CD4-positive, alpha-beta T cell treated with Interleukin-15 for 4 hours (primary cell): ENCODE measurements around the gene MPC1L.
A peak's percentile ranks its signal among the peaks of the same experiment; 100 is the strongest.

ENCODE experiments used
- DNase-seq: peaks from one replicate; pipeline ENCODE4 v3.0.0-alpha.2; 2020; ENCODE audit warnings: low spot score

Gene MPC1L

DNA sequence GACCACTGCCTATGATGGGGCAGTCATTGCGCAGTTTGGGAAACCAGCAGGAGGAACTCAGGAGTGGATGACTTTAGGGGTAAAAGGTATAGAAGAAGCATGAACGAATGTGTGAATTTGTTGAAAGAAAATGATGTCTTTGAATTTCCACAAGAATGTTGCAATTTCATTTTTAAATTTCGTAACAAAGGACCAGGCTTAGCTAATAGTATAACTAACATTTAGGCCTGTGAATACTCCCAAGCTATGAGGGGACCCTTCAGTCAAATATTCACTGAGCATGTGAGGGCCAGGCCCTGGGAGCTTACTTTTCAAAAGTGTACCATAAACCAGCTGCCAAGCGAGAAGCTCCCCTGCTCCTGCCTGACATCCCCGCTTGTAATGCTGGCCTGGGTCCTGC lies 5.3 kb downstream of the MPC1L start:
- no peak for DNase-seq

DNA sequence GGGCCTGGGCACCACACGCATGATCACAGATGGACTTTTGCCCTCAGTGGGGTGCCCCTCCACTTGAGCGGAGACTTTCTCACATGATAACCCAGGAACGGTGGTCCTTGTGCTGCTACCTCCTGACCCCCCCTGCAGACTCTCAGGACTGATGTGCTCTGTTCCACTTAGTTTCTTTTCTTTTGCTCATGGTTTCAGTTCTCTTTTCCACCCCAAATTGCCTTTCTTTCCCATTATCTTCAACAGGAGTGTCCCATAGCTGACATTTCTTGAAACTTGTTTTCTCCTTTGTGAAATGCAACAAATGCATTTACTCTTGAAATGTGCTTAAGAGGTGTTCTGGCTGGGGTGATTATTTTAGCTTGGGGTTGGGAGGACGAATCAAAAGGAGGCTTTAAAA lies 9.0 kb downstream of the MPC1L start:
- no peak for DNase-seq

DNA sequence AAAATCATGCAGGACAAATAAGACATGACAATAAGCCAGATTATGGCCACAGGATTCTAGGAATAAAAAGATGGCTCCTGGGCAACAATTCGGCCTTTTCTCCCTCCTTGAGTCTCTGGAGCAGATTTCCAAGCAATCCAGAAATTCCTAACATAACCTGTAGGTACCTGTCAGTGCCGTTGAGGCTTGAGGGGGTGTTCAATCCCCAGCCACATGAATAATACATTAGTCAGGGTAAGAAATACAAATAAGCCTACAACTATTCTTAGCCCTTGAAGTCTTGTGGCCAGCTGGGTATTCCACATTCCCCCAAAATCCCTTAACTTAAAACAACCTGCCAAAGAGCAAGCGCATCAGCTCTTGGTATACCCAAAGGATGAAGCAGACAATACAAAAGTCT lies 14.5 kb downstream of the MPC1L start:
- no peak for DNase-seq

DNA sequence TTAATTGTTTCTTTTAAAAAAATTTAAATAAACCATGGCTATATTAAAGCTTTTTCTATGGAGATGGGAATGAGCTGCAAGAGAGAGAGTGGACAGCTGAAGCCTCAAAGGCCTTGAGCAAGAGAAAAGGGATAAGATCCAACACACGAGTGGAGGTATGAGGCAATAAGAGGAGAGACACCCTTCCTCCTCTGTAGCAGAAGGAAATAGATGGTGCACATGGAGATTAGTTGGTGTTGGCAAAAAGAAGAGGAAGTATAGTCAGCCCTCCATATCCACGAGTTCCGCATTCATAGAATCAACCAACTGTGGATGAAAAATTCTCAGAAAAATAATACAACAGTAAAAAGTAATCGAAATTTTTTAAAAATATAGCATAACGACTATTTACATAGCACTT lies 20.9 kb downstream of the MPC1L start:
- no peak for DNase-seq

DNA sequence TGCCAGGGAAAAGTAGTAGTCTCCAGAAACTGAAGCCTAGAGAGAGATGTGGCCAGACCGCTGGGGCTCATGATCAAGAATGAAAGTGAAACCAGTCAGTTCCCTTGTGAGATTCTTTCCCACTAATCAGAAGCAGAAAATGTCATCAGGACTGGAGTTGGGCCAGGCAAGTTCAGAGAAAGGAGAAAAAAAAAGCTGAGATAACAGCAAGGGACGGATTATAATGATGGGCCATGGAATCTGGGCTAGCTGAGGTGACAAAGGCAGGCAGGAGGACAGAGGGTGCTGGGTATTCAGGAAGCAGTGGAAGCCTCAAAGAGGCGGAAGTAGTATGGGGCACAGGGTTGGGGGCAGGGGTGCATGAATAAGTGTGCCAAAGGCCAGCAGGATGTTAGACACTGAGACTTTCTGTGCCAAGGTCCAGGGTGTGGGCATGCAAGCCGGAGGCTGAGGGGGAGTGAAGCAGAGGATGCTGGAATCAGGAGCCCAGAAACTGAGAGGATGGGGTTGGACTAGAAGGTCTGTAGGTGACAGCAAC lies 21.7 kb downstream of the MPC1L start:
- DNase-seq: peak; percentile 33

DNA sequence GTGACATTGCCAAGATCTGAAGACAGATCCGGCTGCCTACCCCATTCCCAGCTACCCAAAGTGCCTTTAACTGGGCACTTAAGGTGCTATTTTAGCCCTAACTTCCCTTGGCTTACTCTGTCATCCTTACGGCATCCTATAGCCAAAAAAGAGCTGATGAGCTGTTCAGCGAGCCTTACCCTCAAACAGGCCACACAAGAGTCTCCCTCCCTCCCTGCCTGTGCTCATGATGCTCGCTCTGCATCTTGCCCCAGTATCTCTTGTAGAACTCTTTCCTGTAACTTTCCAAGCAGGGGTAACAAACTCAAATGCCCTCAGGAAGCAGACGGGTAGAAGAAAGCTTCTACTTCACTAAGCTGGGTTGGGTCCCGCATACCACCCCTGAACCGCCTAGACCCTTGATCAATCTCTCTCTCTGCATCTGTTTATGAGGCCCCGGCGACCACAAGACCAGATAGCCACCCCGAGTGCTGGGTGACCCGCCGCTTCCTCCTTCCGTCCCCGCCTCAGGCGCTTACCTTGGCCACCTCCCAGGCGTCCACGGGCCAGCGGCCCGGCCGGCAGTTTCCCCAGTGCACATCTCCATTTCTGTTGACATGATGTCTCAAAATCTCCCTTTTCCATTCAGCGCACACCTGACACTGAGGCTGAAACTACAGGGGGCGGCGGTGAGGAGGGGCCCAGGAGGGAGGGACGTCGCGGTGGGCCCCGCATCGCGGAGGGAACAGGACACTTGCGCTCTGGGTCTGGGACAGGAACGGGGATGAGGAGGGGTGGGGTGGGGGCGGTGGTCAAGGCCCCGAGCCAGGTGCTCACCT lies 23.5 kb downstream of the MPC1L start:
- peak; percentile 6 for DNase-seq

DNA sequence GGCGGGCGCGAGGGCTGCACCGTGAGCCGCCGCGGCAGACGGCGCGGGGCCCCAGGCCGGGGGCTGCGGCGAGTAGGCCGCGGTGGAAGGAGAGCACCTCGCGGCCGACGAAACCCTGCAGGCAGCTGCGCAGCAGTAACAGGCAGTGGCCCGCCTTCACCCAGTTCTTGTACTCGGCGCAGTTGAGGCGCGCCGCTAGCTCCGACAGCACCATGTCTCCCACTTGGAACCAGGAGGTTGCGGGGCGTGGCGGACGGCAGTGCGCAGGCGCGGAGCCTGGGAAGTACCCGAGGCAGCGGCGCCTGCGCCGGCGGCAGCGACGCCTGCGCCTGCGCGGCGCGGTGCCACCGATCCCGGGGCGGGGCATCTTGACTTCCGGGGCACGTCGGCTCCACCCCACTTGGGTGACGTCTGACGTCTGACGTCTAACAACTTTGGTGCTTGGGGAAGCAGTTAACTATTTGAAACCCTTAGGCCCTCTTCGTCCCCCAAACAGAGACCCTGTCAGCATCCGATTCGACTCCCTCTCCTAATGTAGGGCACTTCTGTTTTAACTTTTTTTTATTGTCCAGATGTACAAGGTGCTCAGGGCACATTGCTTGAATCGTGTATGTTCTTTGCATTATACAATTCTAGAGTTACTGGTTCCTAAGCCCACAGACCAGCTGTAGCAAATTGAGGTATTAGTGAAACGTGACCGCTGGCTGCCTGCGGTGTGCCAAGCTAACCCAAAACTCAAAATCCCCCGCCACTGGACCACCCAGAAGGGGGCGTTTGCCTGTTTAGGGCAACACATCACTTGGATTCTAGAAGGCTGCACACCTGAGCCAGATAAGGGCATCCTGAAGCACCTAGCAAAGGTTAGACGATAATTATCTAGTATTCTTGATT lies 24.3 kb downstream of the MPC1L start, which contains the start of gene CXorf38:
TSS of gene CXorf38 (minus strand) at position 255 of the 891 bp plus-strand sequence. CDS start at position 214, 41 bp downstream.
- peak; percentile 89 for DNase-seq

DNA sequence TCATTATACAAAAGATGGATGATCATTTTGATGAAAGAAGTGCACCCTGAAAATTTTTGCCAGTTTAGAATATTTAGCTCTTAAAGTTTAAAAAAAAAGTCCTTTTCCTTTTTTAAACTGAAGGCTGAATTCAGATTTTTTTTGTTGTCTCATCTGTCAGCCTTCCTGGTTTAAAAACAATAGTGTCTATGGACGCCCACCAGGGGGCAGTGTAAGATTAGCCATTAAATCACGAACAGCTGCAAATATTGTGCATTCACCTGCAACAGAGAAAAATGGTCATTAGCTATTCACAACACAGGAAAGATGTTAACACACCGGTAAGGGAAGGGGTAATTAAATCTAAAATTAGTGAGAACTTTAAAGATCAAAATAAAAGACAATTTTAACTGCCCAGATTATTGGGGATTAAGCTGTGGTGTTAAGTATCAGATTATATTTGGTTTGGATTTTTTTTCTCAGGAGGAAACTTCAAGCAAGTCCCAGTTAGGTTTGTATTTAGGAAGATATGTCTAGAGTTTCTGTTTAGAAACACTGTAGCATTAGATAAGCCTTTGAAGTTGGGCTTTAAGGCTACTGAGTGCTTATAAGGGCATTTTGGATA lies 28.5 kb downstream of the MPC1L start:
- peak; percentile 68 for DNase-seq

DNA sequence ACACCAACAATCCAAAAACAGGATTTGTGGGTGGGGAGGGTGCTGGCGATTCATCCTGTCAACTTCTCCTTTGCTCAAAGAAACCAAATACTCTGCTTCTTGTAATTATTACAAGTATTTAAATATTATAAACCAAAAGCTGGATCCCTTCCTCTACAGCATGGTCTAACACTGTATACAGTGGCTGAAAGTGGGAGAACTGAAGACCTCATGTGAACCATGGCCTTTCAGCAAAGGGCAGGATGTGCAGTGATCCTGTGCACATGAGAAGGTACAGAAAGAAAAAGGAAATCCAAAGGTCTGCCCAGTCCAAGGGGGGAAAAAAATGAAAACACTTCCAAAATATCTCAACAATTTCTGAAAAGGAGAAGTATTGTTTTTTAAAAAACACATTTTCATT lies 29.4 kb downstream of the MPC1L start:
- DNase-seq: no peak

DNA sequence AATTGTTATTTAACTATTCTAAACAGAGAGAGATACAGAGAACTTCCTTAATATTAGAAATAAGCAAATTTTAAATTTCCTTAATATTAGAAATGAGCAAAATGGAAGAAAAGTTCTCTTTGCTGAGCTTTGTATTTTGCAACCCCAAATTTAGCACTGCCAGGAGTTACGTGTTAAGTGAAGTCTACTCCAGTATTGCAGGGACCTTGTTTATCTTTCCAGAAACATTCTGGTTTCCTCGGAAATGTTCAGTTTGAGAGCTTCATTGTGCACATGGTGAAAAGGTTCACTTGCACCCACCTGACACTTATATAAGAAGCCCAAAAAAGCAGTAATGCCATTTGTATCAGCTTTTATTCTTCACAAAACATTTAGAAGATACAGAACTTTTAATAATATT lies 30.3 kb downstream of the MPC1L start:
- no peak for DNase-seq

DNA sequence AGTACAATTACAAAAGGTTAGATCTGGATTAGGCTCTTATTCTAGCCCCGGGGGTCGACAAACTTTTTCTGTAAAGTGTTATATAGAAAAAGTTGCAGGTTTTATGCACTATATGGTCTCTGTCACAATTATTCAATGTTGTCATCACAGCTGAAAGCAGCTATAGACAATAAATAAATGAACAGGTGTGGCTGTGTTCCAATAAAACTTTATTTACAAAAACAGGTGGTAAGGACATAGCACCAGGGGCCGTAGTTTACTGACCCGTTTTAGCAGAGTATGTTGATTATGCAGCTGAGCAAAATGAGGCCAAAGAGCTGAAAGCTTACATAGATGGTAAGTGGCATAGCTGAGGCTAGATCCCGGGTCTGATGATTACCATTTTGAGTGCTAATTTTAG lies 37.2 kb downstream of the MPC1L start:
- DNase-seq: no peak

DNA sequence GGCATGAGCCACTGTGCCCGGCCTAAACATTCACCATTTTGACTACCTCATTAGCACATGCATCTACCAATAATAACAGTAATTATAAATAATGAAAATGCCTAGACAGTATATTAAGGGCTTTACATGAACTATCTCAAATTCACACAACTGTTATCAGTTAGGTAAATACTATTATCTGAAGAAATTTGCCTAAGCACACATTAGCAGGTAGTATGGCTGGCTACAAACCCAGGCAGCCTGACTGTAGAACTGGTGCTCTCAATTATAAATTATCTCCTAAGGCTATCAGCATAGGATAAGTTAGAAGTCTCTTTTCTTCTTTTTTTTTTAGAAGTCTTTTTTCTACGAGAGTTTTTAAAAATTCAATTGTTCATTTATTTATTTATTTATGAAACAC lies 38.3 kb downstream of the MPC1L start:
- no peak for DNase-seq

DNA sequence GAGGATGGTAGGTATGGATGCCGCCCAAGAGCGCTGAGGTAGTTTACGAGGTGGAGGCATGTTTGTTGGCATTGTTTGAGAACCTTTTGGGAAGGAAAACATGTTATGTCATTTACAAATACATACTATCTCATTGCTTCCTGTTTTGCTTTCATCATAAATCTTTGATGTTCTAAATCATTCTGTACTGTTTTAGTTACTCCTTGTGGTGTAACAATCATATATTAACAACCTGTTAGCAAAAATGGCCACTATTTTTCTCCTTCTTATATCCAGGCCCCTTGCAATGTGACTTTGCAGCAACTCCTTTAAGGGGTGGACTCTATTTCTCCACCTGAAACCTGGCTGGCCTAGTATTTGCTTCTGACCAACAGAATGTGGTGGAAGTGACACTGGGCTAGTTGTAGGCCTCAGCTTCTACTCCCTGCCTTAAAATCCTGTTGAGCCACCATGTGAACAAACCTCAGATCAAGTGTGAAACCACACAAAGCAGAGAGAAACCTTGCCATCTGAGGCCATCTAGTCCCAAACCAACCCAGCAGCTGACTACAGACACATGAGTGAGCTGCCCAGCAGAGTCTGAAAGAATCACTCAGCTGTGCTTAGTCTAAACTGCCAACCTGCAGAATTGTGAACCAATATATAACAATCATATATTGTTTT lies 40.0 kb downstream of the MPC1L start:
- DNase-seq: no peak

DNA sequence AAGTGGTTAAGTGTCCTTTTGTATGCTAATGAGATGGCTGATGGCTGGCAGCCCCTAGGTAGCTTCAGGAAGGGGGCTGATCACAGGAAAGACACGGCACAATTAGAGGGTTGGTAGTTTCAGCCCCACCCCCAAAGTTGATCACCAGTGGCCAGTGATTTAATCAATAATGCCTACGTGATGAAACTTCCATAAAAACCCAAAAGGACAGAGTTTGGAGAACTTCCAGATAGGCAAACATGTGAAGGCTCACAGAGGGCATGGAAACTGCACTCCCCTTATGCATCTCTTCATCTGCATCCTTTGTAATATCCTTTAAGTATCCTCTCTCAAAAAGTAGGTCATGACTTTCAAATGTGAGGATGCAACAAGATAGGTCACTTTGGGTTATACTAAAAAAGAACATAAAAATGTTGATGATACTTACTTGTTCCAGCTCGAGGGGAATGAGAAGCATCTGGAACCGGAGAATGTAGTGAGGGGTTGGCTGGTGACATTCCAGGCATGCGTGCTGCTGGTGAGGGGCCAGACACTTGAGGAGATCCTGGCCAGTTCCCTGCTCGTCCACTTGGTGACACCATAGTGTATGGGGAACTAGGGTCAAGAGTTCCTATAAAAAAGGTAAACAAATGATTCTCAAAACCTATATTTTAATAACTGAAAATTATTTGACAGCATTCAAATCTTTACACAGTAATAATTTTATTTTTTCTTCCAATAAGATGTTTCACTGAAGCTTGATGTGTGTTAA lies 40.8 kb downstream of the MPC1L start:
- DNase-seq: no peak

DNA sequence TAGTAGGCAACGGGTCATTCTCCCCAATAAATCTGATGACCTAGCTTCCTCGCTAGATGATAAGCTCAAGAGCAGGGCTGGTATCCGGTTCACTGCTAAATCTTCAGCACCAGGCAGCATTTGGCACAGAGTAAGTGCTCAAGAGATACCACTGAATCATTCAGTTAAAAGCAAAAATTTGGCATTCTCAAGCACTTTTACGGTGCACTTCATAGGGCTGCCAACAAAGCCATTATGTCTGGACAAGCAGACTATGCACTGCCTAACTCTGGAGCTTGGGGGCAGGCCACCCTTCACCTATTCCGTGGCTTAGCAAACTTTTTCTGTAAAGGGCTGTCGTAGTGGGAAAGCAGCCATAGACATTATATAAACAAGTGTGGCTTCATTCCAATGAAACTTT lies 47.9 kb downstream of the MPC1L start:
- no peak for DNase-seq
